ENCODE measurements around the gene MPZL3. TPM values are rescaled to one million over a fixed set of nuclear protein-coding genes. Genes with fewer than 3 reads are reported as not detected.
A peak's percentile ranks its signal among the peaks of the same experiment; 100 is the strongest.

MPZL3 gene
- total RNA-seq, 4 donors from 2014 or later: 17.4 to 44.4 (median 32.4) TPM

- DNase-seq: no peak
- H3K9me3 ChIP-seq: no peaks in the 10 kb centered on the region
- H3K4me1 ChIP-seq: peaks cover 0 to 9% (median 0%) of the 10 kb centered on the region in 3 donors
- H3K27ac ChIP-seq: peak overlapping the region in 1 of 4 donors; percentile 4
- WGBS, 2 donors: 57% methylated on average over 1 of the region's 1 CpG; no CpG with 5 or more reads in 1 of the 2 donors
- H3K27me3 ChIP-seq: peaks cover 0 to 17% (median 0%) of the 10 kb centered on the region in 4 donors
- no peaks in the 10 kb centered on the region for H3K36me3 ChIP-seq
- TF ChIP-seq CTCF (IDR thresholded peaks at IDR 0.05) (no peak), POLR2A (IDR thresholded peaks at IDR 0.05) (no peak)
- intact Hi-C loops (cut with DNase I): no loop called here
- no peak overlapping the region for H3K4me3 ChIP-seq
Observed at GRCh38 chr11:118219732-118220131, 32.4 kb downstream of the MPZL3 start.

- peaks cover 0 to 19% (median 0%) of the 10 kb centered on the region in 4 donors for H3K27me3 ChIP-seq
- H3K36me3 ChIP-seq: no peaks in the 10 kb centered on the region
- DNase-seq: no peak
- intact Hi-C loops (cut with DNase I): no loop called here
- no peak overlapping the region for H3K27ac ChIP-seq
- peaks cover 0 to 9% (median 0%) of the 10 kb centered on the region in 3 donors for H3K4me1 ChIP-seq
- H3K9me3 ChIP-seq: no peaks in the 10 kb centered on the region
- H3K4me3 ChIP-seq: no peak overlapping the region
- TF ChIP-seq CTCF (IDR thresholded peaks at IDR 0.05) (no peak), POLR2A (IDR thresholded peaks at IDR 0.05) (no peak)
Observed at GRCh38 chr11:118219244-118219643, 32.9 kb downstream of the MPZL3 start.

- peak overlapping the region in 1 of 4 donors; percentile 0 for H3K27ac ChIP-seq
- no peak for DNase-seq
- no peaks in the 10 kb centered on the region for H3K9me3 ChIP-seq
- no peak overlapping the region for H3K4me3 ChIP-seq
- no peaks in the 10 kb centered on the region for H3K36me3 ChIP-seq
- H3K4me1 ChIP-seq: peaks cover 0 to 9% (median 0%) of the 10 kb centered on the region in 3 donors
- TF ChIP-seq CTCF (IDR thresholded peaks at IDR 0.05) (no peak), POLR2A (IDR thresholded peaks at IDR 0.05) (no peak)
- peaks cover 0 to 27% (median 0%) of the 10 kb centered on the region in 4 donors for H3K27me3 ChIP-seq
- intact Hi-C loops (cut with DNase I): no loop called here
- WGBS, 2 donors: 66 to 85% methylated on average over 3 of the region's 3 CpGs
Observed at GRCh38 chr11:118217575-118217974, 34.6 kb downstream of the MPZL3 start.

GRCh38 chr11:118216621-118217481 is 35.3 kb downstream of the MPZL3 start:
- H3K4me3 ChIP-seq: no peak overlapping the region
- TF ChIP-seq CTCF (IDR thresholded peaks at IDR 0.05) (no peak), POLR2A (IDR thresholded peaks at IDR 0.05) (no peak)
- H3K4me1 ChIP-seq: peaks cover 0 to 9% (median 0%) of the 10 kb centered on the region in 3 donors
- no peaks in the 10 kb centered on the region for H3K36me3 ChIP-seq
- intact Hi-C loops (cut with DNase I): no loop called here
- no peak for DNase-seq
- H3K9me3 ChIP-seq: no peaks in the 10 kb centered on the region
- H3K27me3 ChIP-seq: peaks cover 0 to 21% (median 0%) of the 10 kb centered on the region in 4 donors
- peak overlapping the region in 1 of 4 donors; percentile 42 for H3K27ac ChIP-seq
- WGBS, 2 donors: 66 to 74% methylated on average over 9 to 11 of the region's 11 CpGs

- H3K27me3 ChIP-seq: peaks cover 0 to 16% (median 0%) of the 10 kb centered on the region in 4 donors
- WGBS, 2 donors: 89% methylated on average over 7 of the region's 7 CpGs
- no peak overlapping the region for H3K4me3 ChIP-seq
- DNase-seq: no peak
- intact Hi-C loops (cut with DNase I): no loop called here
- H3K27ac ChIP-seq: peak overlapping the region in 1 of 4 donors; percentile 42
- no peaks in the 10 kb centered on the region for H3K9me3 ChIP-seq
- TF ChIP-seq CTCF (IDR thresholded peaks at IDR 0.05): no peak
- TF ChIP-seq POLR2A (IDR thresholded peaks at IDR 0.05): no peak
- no peaks in the 10 kb centered on the region for H3K36me3 ChIP-seq
- H3K4me1 ChIP-seq: peaks cover 0 to 9% (median 0%) of the 10 kb centered on the region in 3 donors
Observed at GRCh38 chr11:118215765-118216164, 36.4 kb downstream of the MPZL3 start.

Data from esophagus squamous epithelium (tissue), 5 donors.